GM04503 (cell line): ENCODE results near the gene CELA1.
"Not testable (repeated sequence)": the region's sequence is repeated elsewhere in the genome, so short reads cannot be mapped to it uniquely, and the experiment has no call there.

Experiments used
- DNase-seq: peaks from one replicate; pipeline ENCODE4 v3.0.0-alpha.2; 2012; ENCODE audit warnings: low read depth

Gene CELA1

DNA sequence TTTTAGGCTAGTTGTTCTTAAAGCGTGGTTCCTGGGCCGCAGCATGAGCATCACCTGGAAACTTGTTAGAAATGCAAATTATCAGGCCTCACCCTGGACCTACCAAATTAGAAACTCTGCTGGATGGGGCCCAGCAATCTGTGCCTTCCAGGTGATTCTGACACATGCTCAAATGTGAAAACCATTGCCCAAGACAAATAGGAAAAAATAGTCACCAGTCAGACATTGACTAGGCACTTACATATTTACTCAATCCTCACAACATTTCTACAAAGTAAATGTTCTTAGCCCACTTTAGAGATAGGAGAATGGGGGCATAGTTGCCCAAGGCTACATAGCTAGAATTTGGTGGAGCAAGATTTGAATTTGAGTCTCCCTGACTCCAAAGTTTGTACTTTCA lies 3.3 kb downstream of the CELA1 start:
- DNase-seq, result no peak

DNA sequence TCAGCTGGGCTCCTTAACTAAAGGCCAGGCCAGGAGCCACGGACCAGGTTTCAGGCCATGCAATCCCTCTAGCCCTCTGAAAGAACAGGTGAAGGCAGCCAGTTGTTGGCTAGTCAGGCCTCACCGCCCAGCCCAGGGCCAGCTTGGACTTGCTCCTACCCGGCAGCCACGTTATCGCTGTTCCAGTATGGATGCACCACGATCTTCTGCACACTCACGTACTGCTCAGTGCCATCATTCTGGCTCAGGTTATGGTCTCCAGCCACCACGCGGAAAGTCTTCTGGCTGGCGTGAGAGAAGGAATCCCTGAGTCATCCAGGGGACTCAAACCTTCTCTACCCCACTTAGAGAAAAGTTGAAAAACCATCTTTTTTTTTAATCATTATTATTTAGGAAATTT lies 4.1 kb downstream of the CELA1 start:
- no peak for DNase-seq

DNA sequence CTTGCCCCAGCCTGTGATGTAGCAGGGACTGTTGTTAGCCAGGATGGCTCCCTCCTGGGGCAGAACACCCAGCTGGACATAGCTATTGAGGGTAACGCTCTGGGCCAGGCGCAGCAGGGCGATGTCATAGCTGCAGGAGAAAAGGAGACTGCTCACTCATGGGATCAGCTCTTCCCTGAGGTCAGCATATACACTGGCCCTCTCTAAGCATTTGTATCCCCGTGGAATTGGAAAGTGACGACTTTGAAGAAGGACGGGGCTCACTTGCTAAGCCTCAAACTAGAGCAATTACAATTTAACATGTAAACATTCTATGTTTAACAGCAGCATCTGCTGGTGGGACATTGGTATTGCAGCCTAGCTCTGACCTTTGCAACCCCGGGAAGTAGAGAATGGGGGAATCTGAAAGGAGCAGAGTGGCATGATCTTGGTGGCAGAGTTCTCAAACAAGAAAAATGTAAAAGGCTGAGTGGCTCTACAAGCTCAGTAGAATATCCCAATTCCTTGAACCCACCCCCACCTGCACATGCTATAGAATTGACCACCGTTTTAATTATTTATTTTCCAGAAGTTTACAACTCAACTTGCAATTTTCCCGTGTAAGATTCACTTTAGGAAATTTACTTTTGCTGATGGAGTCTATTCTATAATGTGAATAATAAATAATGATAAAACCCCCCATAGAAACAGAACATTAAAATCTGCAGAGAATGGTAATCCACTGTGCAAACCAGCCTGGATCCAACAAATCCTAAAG lies 5.0 kb downstream of the CELA1 start:
- DNase-seq, result no peak

DNA sequence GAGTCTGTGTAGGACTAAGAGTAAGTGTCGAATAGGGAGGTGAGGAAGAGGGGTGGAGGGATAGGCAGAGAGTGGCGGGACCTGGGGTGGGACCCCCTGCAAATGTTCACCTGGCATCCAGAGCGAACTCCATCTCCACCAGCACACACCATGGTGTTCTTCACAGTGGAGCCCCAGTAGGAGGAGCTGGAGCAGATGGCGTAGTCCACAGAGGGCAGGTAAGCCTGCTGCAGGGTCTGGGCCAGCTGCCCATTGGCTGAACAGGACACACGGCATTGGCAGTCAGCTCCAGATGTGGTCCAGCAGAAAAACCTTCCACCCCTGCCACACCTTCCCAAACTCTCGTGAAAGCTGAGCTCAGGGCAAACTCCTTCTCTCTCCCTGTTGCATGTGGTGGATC lies 6.7 kb downstream of the CELA1 start:
- no peak for DNase-seq

DNA sequence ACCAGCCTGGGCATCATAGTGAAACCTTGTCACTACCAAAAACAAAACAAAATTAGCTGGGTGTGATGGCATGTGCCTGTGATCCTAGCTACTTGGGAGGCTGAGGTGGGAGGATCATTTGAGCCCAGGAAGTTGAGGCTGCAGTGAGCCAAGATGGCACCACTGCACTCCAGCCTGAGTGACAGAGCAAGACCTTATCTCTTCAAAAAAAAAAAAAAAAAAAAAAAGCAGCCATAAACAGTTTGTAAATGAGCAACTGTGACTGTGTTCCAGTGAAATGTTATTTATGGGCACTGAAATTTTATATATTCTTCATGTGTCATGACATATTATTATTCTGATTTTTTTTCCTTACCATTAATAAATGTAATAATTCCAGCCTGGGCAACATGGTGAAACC lies 9.1 kb downstream of the CELA1 start:
- DNase-seq, result not testable (repeated sequence)

DNA sequence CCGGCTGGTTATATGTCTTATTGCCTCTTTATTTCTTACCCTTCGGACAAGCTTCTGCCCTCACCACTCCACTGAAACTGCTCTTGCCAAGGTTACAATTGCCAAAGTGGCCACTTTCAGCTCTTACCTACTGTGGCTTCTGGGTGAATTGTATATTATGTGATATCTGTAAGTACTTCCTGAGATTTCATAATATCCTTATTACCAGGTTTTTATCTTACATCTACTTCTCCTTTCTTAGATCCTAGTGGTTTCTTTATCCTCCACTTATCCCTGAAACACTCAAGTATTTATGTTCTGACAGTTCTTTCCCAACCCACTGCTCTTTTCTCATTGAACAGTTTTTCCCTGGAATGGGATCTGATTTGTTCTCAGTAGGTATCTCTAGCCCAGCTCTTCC lies 10.5 kb downstream of the CELA1 start:
- DNase-seq, result no peak

DNA sequence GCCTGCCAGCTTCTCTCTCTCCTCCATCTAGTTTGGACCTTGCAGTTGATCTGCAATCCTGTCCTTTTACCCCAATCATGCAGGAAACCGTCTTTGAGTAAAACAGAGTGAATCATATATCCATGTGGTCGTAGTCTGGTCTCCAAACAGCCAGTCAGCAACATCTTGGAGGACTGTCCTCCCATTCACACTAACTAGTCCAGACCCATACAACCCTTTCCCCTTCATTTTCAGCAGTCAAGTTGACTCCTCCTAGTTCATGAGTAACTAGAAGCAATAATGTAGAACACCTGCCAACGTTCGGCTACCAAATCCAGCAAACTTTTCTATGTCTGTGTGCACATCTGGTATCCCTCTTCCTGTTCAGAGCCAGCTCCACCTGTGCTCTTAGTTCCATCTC lies 11.7 kb downstream of the CELA1 start:
- DNase-seq, result no peak

DNA sequence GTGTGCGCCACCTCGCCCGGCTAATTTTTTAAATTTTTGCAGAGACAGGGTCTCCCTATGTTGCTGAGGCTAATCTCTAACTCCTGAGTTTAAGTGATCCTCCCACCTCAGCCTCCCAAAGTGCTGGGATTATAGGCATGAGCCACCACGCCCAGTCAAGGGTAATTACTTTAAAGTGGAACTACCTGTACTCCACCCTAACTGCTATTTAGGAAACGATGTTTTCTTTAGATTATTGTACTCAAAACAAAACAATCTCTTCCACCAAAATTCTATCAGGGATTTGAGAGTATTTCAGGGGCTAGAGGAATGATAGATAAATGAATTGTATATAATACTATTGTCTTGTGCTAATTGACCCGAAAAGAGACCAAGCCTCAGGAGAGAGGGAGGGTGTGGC lies 12.9 kb downstream of the CELA1 start:
- DNase-seq, result no peak

DNA sequence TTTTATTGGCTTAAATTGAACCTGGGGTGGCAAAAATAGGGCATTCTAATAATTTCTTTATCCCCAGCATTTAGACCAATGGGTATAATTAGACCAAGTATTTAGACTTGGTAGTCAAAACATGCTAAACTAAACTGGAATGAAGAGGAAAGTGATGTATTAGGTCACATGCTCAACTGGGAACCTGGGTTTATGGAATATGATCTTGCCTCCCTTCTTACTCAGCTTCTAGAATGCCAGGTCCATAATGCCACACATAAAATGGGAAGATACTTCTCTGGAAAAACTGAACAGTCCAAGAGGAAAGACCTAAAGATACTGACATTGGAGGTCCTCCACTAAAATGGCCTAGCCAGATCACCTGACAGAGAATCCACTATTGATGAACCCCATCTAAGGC lies 16.3 kb downstream of the CELA1 start:
- no peak for DNase-seq

DNA sequence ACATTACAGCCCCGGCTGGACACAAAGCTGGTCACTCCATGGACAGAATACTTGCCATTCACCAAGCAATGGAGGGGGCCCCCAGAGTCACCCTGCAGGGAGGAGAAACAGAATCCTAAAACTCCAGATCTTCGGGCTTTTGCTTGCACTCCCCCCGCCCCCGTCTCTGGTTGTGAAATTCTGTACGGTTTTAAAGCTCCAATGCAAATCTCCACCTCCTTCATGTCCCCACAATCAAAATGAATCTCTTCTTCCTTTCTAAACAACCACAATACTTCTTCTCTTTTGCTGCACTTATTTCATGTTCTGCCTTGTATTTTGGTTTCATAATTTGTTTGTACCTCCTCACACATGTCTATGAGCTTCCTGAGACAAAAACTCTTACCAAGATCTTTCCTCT lies 16.7 kb downstream of the CELA1 start:
- no peak for DNase-seq

DNA sequence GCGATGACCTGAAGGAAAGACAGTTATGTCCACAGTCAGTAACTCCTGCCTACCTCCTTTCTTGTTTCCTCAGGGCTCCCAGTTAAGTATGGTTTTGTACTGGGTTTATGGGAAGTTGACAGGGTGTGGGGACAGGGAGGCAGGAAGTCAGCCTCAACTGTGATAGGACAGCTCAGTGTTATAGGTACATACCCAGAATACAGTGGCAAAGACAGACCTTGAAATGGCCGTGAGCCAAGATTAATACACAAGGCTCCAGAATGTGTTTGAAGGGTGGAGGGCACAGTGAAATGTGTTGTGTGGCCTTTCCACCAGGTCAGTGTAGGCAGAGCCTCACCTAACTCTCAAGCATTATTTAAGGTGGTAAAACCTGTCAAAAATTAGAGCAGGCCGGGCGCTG lies 17.9 kb downstream of the CELA1 start:
- no peak for DNase-seq

DNA sequence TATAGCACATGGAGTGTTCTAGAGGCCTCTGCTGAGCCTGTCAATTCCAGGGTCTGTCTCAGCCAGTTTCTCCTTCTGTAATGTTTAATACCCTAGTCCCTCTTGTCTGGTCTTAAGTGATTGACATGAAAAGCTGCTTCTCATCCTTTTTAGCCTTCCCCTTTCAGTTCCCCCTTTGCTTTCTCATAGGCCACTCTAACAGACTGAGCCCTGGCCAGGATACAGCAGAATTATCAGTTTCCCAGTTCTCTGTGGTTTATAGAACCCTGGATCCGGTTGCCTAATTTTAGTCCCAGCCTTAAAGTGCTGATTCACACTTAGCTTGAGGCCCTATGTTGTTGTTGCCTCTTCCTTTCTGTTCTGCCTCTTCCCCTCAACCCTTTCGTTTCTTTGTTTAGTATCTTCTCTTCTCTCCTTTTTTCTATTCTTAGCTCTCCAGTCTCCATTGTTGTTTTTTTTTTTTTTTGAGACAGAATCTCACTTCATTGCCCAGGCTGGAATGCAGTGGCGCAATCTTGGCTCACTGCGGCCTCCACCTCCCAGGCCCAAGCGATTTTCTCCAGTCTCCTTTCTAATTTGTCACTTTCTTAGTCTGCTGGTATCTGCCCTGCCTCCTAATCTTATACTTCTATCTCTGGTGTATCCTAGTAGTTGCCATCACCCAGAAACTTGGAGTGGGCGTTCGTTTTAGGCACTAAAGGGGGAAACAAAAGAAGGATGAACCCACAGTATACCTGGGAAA lies 19.6 kb downstream of the CELA1 start:
- DNase-seq, result peak; percentile 49

DNA sequence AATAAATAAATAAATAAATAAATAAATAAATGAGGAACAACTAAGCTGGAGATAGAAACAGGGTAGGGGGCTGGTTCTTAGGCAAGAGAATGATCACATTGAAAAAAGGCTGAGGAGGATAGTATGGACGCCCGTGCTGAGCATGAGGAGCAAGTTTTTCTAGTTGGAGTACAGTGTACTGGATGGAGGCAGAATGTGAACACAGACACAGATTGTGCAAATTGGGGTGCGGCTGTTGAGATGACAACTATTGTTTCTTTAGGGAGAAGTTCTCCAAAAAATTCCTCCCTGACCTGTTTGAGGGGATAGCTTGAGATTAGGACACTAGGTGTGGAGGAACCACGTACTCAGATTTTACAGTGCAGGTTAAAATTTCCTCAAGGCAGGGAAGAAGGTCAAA lies 21.5 kb downstream of the CELA1 start:
- no peak for DNase-seq

DNA sequence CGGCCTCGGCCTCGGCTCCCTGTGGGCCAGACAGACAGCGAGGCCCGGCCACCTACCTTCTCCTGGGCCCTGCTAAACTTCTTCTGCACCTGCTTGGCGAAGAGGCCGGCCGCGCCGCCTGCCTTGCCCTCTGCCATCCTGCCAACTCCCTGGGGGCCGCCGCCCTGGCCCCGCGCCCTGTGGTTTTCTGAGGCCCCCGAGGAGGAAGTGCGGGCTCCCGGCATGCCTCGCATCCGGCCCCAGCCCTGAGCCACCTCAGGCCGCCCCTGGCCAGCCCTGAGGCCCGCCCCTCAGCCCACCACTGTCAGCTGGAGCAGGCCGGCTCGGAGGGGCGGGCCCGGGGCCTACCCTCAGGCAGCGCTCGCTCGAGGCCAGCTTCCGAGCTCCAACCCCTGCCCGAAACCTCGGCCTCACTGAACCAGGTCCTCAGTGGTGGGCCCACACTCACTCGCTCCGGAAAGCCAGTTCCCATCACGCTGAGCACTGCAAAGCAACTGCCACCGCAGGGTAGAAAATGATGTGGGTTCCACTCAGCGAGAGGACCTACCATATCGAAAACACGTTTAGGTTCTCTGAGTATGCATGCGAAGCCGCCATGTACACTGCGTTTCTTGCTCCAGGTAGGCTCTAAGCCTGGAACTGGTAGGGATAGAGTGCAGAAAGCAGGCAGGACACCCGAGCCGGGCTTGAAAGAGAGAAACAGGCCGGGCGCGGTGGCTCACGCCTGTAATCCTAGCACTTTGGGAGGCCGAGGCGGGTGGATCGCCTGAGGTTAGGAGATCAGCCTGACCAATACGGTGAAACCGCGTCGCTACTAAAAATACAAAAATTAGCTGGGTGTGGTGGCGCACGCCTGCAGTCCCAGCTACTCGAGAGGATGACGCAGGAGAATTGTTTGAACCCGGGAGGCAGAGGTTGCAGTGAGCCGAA lies 22.2 kb downstream of the CELA1 start, which contains the start of gene BIN2:
Gene BIN2 (minus strand): TSS at position 209 of the 930 bp plus-strand sequence. CDS start 72 bp downstream, at position 137.
- DNase-seq, result no peak

DNA sequence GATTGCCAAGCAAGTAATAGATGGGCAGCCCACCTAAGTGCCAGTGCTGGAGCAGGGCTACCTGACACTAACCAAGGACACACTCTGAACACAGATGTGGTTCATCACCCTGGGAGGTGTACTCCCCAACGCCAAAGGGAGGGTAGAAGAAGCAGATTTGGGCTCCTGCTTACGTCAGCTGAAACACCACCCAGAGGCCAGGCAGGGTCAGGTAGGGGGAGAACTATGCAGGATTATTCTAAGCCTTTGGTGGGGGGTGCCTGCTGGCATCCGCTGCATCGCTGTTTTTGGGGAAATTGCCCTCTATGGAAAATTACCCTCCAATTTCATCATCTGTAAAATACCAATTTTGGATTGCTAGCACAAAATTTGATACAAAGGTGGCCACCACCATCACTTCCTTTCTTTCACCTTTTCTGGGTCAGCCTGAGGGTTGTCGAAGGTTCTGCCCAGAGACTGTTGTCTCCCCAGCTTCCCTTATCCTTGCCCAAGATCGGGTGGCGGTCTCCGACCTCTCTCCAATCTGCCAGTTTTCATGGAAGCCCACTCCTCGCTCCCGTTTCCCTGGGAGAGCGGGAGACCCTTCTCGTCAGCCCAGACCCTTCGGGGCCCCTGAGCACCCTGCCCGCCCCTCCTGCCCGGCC lies 23.0 kb downstream of the CELA1 start:
- DNase-seq, result no peak

DNA sequence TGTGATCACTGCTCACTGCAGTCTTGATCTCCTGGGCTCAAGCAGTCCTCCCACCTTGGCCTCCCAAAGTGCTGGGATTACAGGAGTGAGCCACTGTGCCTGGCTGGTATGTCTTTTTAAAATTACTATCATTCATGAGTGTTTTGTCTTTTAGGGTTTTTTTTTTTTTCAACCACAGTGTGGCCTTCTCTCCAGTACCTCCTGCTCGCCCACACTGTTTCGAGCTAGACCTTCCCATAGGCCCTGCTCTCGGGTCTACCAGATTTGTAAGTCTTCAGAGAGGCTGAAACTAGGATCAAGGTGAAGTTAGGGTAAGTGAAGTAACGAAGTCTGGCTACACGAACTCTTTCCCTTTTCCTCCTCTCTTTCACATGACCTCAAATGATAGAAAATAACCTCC lies 24.0 kb downstream of the CELA1 start:
- DNase-seq, result no peak

DNA sequence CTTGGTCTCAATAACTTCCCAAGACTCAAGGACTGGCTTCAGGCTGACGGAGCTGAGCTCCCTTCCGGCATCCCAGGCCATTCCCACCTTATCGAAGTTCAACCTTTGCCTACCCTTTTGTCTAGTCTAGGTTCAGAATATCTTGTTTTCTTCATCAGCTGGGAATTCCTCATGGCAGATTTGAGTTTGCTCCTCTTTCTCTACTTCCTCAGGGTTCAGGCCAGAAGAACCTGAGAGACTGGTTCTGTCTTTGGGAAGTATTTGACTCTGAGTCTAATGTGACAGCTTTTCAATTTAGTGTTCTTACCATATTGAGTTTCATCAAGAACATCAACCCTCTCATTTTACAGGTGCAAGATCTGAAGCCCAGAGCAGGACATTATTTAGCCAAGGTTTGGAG lies 24.6 kb downstream of the CELA1 start:
- DNase-seq, result no peak

DNA sequence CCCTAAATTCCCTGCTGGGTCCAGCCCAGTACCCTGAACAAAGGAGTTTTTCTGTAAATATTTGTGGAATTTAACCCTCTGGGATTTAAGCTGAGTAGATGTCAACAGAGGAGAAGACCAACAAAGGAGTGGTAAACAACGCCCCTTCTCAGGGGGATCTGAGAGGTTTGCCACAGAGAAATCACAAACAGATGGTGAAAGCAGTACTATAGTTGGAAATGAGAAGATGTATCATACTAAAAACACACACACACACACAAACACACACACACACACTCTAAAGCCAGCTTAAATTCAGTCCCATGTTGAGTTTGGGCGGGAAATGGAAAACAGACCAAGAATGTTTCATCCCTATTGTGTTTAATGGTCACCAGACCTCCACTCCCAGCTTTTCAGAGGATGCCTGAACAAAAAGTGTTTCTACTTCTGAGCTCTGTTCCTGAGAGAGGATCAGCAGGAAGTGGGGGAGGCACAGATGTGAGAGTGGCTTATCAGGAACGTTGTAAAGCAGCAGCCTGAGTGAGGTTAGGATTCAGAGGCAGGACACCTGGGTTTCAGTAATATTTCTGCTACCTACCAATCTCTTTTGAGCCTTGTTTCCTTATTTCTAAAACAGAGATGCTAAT lies 25.7 kb downstream of the CELA1 start:
- DNase-seq, result peak; percentile 52

DNA sequence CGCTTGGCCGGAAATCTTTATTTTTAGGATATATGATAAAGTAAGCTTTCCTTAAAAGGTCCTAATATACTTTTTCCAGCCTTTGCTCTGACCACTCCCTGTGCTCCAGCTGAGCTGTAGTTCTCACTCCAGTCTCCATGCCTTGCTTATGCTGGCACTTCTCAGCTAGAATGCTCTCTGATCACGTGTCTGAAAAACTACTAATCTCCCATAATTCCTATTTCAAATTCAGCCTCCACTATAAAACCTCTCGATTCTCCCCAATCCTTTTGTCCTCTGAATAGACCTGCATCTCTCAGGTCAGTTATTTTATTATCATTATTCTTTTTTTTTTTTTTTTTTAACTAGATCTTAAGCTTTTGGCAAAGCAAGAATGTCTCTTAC lies 26.2 kb downstream of the CELA1 start:
- DNase-seq, result no peak

DNA sequence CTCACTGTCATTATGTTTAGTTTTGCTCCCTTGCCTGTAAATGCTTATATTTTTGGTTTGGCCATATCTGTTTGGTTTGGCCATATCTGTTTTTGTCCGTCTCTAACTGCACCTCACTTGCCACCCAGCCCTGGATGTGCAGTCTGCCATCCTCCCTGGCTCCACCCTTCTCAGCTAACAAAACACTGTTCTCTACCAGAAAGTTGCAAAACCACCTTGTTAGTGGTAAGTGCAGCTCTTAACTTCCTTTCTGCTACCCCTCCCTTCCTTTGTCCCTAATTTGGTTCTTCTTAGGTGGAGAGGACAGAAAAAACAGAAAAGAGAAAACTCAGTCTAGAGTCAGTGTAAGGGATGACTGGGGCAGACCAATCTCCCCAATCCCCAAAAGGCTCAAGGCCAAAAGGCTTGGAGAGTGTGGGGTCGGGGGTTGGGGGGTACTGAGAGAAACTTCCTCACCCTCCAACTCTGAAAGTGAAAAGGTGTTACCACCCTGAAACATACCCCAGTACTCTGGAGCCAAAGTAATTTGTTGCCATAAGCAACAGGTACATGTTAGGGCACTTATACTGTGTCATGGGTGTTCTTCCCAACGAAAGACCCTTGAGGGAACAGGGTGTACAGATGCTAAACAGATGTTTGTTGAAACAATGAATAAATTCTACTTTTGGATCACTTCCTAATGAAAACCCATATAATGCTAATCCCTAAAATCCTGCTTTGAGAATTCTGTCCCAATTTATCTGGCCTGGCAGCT lies 27.5 kb downstream of the CELA1 start:
- DNase-seq, result no peak
